HG02588 (cell line): Measurements from ENCODE around the gene SERAC1.
"Not testable (repeated sequence)": the region's sequence is repeated elsewhere in the genome, so short reads cannot be mapped to it uniquely, and the experiment has no call there.

ENCODE experiments used
- ATAC-seq: cut with Tn5 transposase; IDR thresholded peaks from one replicate; pipeline ENCODE4 v1.9.1; 2021; ENCODE audit warnings: mild to moderate bottlenecking, moderate library complexity; ENCODE audit not compliant: unreplicated experiment

SERAC1 gene

GRCh38 chr6:158168040-158168289, at the start of gene SERAC1:
TSS of gene SERAC1 (minus strand) at chr6:158168262. CDS start at chr6:158158363, 9,899 bp downstream.
- ATAC-seq, result peak; percentile 45

GRCh38 chr6:158213925-158214674, 46.0 kb upstream of the SERAC1 start:
- peak; percentile 91 for ATAC-seq

- ATAC-seq, result no peak
These were observed 43.4 kb upstream of the SERAC1 start for GRCh38 chr6:158211273-158212055.

- ATAC-seq, result not testable (repeated sequence)
These were observed 41.7 kb upstream of the SERAC1 start for GRCh38 chr6:158209582-158210333.

- ATAC-seq, result not testable (repeated sequence)
These were observed 40.4 kb upstream of the SERAC1 start for GRCh38 chr6:158208226-158209030.

GRCh38 chr6:158207422-158207788, 39.3 kb upstream of the SERAC1 start:
- ATAC-seq, result peak; percentile 95

GRCh38 chr6:158206740-158207421, 38.8 kb upstream of the SERAC1 start:
- ATAC-seq, result no peak

GRCh38 chr6:158205169-158205944, 37.3 kb upstream of the SERAC1 start:
- ATAC-seq, result no peak

- ATAC-seq, result no peak
These were observed 30.4 kb upstream of the SERAC1 start for GRCh38 chr6:158198461-158198860.

- ATAC-seq, result no peak
These were observed 26.6 kb upstream of the SERAC1 start for GRCh38 chr6:158194487-158195280.

- no peak for ATAC-seq
These were observed 23.7 kb upstream of the SERAC1 start for GRCh38 chr6:158191761-158192160.

GRCh38 chr6:158191032-158191431, 23.0 kb upstream of the SERAC1 start:
- no peak for ATAC-seq

GRCh38 chr6:158188591-158188990, 20.5 kb upstream of the SERAC1 start:
- ATAC-seq, result no peak

- no peak for ATAC-seq
These were observed 17.8 kb upstream of the SERAC1 start for GRCh38 chr6:158185729-158186456.

- no peak for ATAC-seq
These were observed 16.5 kb upstream of the SERAC1 start for GRCh38 chr6:158184608-158185007.

GRCh38 chr6:158183174-158183972, 15.3 kb upstream of the SERAC1 start:
- ATAC-seq, result not testable (repeated sequence)

- ATAC-seq, result not testable (repeated sequence)
These were observed 9.7 kb upstream of the SERAC1 start for GRCh38 chr6:158177712-158178111.
